ENCODE data around the gene MAGEA10. TPM values are rescaled to one million over a fixed set of nuclear protein-coding genes. Genes with fewer than 3 reads are reported as not detected.

MAGEA10 gene
- total RNA-seq (2022; extraction: Qiagen RNA extraction; ENCODE audit: low read depth) = 0.02 TPM in 1 of 5 replicates, not detected in the others

GRCh38 chrX:152138388-152138784 lies at the start of gene MAGEA10:
Gene MAGEA10 (minus strand): TSS chrX:152138577. CDS start chrX:152135620, 2,957 bp downstream.

Other genes with a start within 250 kb of the MAGEA10 start
- not detected in 5 replicates for gene MAGEA4, start 225.7 kb downstream of the MAGEA10 start, total RNA-seq (2022; extraction: Qiagen RNA extraction; ENCODE audit: low read depth)
- 21.5 to 29.3 TPM (median 26.0 TPM) in 5 replicates for gene GABRE, start 163.9 kb downstream of the MAGEA10 start, total RNA-seq (2022; extraction: Qiagen RNA extraction; ENCODE audit: low read depth)